HG02610 (cell line): ENCODE measurements around the gene MACROD2.
"Not testable (repeated sequence)": the region's sequence is repeated elsewhere in the genome, so short reads cannot be mapped to it uniquely, and the experiment has no call there.

Experiments
- ATAC-seq: cut with Tn5 transposase; IDR thresholded peaks from one replicate; pipeline ENCODE4 v1.9.1; 2021; ENCODE audit warnings: mild to moderate bottlenecking, moderate library complexity; ENCODE audit not compliant: unreplicated experiment

MACROD2 gene

GRCh38 chr20:14963262-14963663 is 967.9 kb downstream of the MACROD2 start:
- ATAC-seq: no peak

DNA sequence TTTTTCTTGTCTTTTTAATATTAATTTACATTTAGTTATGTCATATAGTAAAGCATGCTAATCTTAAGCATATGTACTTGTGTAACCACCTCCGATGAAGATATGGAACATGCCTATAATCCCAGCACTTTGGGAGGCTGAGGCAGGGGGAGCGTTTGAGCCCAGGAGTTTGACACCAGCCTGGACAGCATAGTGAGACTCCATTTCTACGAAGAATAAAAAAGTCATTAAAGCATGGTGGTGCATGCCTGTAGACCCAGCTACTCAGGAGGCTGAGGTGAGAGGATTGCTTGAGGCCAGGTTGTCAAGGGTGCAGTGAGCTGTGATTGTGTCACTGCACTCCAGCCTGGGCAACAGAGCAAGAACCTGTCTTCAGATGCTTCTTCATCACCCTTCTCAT is 970.9 kb downstream of the MACROD2 start:
- ATAC-seq: no peak

DNA sequence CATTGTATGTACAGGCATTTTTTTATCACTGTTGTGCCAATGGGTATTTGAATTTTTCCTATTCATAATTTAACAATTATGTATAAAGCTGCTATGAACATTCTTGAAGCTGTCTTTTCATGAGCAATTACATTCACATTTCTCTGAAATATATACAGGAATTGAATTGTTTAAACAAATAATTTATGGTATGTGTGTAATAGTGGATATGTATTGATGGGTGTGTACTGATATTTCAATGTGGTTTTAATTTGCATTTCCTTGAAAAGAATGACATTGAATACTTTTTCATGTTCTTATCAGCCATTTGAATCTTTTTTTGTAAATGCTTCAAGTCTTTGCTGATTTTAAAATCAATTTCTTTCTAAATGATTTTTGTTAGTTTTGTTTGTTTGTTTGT is 971.5 kb downstream of the MACROD2 start:
- no peak for ATAC-seq

DNA sequence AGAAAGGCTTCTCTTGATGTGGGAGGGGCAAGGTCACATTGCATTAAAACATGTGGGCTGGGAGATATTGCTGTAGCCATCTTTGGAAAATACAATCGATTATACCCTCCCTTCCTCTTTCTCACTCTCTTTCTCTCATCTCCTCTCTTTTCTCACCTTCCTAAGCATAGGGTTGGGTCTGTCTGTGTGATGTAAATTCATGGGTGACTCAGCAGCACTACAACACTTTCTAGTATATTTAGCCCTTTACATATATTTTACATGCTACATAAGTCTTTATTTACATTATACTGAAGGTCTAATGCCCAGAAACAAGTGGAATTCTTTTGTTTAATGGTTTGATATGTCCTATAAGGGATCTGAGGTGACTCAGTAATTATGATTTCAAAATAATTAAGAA is 976.9 kb downstream of the MACROD2 start:
- no peak for ATAC-seq

- no peak for ATAC-seq
These were observed 977.4 kb downstream of the MACROD2 start for GRCh38 chr20:14972690-14973089.

DNA sequence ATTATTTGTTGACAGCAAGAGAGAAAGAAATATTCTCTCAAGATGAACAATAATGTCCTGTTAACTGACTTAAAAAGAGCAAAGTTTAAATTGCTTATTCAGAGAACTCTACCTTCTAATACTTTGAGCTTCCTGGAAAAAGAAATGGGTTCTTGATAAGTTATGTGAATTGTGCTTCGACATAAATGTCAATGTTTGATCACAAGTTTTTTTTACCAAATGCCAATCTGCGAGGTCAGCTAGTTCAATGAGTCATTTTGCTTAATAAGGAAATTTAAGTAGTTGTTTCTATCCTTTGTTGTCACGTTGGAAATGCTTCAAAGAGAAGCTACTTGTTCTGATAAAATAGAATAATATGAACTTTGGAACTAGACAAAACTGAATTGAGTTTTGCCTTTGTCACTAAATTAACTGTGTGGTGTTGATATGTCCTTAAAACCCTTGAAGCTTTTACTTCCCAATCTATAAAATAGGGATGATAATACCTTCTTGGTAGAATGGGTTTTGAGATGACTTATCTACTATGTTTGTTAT is 984.2 kb downstream of the MACROD2 start:
- ATAC-seq: no peak

- not testable (repeated sequence) for ATAC-seq
These were observed 986.2 kb downstream of the MACROD2 start for GRCh38 chr20:14981486-14981885.

GRCh38 chr20:14982324-14982723 is 987.0 kb downstream of the MACROD2 start:
- not testable (repeated sequence) for ATAC-seq

GRCh38 chr20:14984305-14984704 is 989.0 kb downstream of the MACROD2 start:
- ATAC-seq: no peak

GRCh38 chr20:14984768-14985622 is 989.7 kb downstream of the MACROD2 start:
- no peak for ATAC-seq

DNA sequence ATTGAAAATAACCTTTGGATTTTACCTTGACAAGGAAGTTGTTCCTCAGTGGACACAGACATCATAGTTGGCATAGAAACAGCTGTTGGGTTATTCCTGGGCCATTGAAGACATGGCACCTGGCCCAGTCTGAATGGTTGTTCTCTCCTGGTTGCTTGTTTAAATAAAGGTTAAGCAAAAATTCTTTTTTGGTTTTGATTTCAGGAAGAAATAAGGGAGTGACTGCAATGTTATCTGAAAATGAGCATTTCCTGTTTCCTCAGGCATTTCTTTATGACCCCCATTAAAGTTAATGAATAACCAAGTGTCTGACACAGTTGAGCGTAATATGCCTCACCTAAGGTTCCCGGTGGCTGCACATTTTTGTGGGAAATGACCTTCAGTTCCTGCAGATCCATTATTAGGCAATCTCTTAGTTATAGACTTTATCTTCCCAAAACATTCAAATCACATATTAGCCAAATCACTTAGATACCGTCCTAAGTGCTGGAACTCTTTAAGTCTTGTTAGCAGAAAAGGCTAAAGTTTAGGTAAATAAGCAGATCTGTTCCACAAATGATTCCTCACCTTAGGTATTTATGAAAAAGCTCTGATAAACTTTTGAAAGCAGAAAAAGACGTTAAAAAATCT is 990.8 kb downstream of the MACROD2 start:
- ATAC-seq: no peak

GRCh38 chr20:14986656-14987055 is 991.3 kb downstream of the MACROD2 start:
- ATAC-seq: no peak

GRCh38 chr20:14989535-14990290 is 994.4 kb downstream of the MACROD2 start:
- no peak for ATAC-seq

GRCh38 chr20:14991023-14991422 is 995.7 kb downstream of the MACROD2 start:
- no peak for ATAC-seq

DNA sequence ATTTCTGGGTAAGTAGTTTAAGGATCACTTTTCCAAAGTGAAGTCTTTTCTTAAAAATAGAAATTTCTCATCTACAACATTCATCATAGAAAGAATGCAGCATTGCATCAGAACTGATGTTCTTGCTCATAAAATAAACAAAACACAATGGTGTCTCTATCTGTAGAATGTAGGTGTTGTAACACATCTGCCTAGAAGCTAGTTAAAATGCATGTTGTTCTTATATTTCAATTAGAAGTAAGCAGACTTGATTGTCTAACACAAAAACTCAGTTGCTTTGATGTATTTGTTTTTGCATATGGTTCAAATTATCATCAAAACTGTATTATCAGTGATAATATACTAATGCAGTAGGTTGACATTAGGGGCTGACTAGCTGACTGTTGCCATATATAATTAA is 996.8 kb downstream of the MACROD2 start:
- no peak for ATAC-seq

DNA sequence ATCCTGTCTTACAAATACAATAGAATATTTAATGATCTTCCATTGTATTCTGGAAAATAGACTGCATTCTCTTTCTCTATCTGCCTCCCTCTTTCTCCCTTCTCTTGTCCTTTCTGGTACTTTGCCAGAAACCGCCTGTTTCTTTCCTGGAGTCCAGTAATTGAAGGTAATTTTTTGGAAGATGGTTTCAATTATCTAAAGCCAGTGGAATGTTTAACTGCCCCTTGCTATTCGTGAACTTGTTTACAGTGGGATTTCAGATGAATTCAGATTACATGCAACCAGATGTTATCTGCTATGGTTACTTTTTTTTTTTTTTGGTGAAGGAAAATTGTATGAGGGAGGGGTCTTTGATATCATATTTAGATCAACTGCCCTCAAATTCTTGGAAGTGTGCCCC is 997.6 kb downstream of the MACROD2 start:
- ATAC-seq: no peak

GRCh38 chr20:14996883-14997672 is 1001.8 kb downstream of the MACROD2 start:
- no peak for ATAC-seq

- no peak for ATAC-seq
These were observed 1002.5 kb downstream of the MACROD2 start for GRCh38 chr20:14997791-14998190.

DNA sequence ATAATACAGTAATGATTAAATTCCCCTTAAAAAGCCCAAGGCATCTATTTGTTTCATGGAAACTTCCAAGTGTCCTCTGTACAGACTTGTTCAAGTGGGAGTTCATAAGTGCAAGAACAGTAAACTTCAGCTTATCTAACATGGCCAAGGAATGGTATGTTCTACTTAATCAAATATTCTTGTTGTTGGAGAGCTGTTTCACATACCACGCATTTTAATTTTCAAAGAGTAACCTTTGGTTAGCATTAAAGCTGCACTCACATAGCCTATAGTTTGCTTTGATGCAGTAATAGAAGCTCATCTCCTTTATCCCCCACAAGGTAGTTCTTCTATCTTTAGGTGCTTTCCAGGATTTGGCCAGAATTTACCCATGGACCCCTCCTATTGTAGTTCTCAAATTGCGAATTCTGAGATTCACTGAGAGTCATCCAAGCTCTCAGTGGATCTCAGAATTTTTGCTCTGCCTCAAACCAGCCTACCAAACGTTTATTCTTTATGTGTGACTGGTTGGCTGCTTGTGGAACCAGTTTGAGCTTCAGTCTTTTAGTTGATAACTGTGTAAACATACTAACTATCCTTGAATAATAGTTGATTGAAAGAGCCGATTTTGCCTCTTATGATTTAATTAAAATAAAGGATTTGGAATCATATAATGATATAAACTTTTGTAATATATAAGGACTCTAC is 1010.1 kb downstream of the MACROD2 start:
- no peak for ATAC-seq

DNA sequence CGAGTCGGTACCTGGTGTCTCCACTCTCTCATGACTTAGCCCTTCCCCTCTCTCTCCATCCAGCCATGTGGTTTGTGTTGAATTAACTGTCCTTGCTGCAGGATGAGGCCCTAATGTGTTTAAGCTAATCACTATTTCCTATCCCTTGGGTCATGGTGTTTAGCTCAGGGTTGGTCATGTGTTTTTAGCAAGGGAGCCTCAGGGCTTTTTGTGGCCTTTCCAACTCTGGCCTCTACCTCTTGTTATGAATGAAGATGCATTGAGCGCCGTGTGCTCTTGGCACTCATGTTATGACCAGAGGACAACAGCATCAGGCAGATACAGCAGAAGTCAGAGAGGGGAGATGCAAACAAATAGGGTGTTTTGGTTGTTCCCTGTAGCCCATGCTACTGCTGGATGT is 1016.3 kb downstream of the MACROD2 start:
- no peak for ATAC-seq
